Skin of body (tissue), 2 donors: Measurements from ENCODE around the gene RNF126. TPM values are rescaled to one million over a fixed set of nuclear protein-coding genes. Genes with fewer than 3 reads are reported as not detected.
"Not testable (repeated sequence)": the region's sequence is repeated elsewhere in the genome, so short reads cannot be mapped to it uniquely, and the experiment has no call there.

Source experiments
- DNase-seq: peaks from one replicate; lab custom pipeline; 2025; lab: John Stamatoyannopoulos, UW
- total RNA-seq: library from RNA; depleted of rRNA; stranded (reverse); fragments of >200 nt; gene quantifications from one replicate; pipeline ENCODE4 v1.2.3, GENCODE V29; 2014

Gene RNF126
- total RNA-seq, 1 donor from 2014 or later: 17.5 TPM

DNA sequence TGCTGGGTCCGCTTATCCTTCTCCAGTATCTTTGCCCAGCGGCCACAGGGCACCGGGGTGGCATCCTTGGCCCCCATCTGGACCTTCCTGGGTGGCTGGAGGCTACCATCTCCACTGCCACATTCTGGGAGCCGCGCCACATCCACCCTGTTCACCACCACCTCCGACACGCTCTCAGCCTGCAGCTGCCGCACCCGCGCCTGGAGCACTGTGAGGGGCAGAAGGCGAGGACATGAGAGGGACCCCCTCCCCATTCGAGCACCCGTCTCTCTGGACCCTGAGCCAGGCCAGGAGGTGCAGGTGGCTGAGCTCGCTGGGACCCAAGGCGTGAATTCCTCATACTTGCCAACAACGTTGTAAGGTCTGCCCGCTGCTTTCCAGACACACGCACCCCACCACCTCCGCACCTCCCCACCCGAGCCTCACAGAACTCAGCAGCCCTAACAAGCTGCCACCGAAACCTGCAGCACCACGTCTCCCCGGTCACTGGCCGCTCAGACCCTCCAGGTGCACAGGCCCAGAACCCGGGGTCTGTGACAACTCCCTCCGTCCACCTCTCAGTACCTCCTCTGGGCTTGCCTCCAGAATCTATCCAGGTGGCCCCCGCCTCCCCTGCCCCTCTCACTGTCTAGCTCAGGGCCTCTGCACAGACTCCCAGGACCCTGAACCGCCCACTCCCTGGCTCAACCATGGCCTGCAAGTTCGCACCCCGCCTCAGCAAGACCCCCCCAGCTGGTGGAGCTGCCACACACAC is 32.9 kb downstream of the RNF126 start:
- no peak for DNase-seq

DNA sequence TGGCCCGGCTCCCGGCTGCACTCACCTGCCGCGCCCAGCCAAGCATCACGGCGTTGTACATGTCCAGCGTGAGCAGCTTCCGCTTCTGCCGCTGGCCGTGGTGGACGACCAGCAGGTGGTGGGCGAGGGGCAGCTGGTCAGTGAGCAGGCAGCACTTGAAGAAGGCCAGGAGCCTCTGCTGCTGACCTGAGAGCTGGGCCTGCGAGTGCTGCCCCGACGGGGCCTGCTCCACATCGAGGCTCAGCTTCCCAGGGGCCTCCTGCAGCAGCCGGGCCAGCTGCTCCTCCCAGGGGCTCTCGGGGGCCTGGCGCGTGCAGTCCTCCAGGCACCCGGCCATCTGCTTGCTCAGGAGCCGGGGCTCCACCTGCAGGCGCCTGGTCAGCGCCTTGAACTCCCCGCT is 33.5 kb downstream of the RNF126 start:
- not testable (repeated sequence) for DNase-seq

DNA sequence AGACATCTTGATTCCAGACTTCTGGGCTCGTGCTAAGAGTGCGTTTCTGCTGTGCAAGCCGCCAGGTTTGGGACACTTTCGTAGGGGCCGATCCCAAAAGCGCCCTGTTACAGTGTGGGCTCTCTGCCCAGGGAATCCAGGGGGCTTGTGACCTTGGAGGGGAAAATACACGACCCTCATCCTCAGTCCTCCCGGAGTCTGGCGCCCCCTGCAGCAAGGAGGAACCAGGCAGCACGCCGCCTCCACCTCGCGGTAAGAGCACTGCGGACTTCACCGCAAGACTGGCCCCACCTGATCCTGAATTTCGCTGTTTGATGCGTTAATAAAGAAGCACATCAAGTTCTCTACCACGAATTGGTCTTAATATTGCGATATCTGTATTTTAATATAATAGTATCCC is 34.8 kb downstream of the RNF126 start:
- DNase-seq: no peak

DNA sequence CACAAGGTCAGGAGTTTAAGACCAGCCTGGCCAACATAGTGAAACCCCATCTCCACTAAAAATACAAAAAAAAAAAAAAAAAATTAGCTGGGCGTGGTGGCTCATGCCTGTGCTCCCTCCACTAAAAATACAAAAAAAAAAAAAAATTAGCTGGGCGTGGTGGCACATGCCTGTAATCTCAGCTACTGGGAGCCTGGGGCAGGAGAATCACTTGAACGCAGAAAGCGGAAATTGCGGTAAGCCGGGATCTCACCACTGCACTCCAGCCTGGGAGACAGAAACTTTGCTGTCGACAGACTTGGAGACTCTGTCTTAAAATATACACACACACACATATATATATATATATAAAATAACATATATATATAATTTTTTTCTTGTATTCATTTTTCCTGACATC is 36.4 kb downstream of the RNF126 start:
- DNase-seq: not testable (repeated sequence)

DNA sequence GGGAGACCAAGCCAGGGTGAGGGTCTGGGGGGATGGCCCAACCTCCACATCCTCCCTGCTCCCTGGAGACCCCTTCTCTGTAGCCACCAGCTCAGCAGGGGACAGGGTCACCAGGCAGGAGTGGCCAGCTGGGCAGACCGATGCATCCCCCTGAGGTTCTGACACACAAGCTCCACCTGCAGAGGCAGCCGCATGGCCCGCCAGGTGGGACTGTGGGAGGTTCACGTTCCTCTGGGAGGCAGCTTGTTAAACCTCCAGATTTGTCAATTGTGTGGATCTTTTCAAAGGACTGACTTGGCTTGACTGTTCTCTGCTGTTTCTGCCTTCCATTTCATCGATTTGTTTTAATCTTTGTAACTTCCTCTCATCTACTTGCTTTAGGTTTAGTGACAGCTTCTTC is 37.8 kb downstream of the RNF126 start:
- no peak for DNase-seq

DNA sequence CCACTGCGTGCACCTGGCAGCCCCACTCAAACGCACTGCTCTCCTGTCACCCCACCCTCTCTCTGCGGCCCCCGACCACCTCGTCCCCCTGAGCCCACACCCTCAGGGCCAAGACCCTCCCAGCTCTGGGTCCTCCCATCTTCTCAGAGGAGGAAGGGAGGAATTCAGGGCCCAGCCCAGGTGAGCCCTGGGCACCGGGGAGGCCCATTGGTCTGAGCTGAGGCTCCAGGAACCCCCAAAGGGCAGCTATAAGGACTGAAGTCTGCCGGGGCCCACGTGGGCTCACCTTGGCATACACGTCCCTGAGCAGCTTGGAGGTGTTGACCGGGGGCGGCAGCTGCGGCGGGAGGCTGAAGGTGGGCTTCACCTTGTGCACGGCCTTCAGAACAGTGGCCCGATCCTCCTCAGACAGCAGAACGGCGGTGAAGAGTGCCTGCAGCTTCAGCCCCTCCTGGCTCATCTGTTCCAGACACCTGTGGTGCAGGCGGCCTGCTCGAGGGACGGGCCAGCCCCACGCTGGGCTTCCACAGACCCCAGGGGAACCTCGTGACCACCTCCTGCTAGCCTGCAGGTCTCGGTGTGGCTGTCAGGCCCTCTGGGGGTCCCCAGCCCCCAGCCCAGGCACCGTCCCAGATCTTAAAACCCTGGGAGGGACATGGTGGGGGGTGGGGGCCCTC is 38.4 kb downstream of the RNF126 start:
- no peak for DNase-seq

DNA sequence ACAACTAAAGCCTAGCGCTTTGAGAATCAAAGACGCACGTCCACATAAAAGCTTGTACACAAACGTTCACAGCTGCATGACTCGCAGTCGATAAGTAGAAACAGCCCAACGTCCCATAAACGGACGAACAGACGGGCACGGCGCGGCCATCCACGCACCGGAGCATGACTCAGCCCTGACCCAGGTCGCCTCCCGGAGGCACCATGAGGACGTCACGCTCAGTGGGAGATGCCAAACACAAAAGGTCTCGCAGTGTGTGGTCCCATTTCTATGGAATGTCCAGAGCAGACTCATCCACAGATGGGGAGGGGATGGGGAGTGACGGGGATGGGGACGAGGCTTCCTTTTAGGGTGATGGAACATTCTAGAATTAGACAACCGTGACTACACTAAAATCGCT is 39.0 kb downstream of the RNF126 start:
- DNase-seq: no peak

DNA sequence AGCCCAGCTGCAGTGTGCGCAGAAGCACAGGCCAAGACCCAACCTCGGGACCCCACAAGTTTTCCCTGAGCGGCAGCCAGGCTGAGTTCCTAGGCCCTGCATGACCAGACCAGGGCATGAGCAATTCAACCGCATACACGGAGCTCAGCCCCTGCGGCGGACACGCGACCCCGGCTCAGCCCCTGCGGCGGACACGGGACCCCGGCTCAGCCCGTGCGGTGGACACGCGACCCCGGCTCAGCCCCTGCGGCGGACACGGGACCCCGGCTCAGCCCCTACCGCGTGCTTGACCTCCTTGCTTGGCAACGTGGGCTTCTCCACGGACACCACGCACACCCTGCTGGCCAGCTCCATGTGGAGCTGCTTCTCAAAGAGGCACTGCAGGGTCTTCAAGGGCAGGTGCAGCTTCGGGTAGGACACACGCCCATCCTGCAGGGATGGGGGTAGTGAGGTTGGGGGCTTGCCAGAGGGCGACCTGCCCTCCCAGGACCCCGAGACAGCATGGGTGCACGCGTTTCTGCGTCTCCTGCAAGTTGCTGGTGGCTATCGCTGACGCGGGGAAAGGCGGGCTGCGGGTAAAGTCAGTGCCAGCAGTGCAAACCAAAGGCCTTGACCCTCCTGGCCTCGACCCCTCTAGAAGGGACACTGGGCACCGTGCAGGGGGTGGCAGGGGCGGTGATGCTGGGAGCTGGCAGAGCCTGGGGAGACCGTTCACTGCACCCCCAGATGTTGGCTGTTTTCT is 39.7 kb downstream of the RNF126 start:
- no peak for DNase-seq

DNA sequence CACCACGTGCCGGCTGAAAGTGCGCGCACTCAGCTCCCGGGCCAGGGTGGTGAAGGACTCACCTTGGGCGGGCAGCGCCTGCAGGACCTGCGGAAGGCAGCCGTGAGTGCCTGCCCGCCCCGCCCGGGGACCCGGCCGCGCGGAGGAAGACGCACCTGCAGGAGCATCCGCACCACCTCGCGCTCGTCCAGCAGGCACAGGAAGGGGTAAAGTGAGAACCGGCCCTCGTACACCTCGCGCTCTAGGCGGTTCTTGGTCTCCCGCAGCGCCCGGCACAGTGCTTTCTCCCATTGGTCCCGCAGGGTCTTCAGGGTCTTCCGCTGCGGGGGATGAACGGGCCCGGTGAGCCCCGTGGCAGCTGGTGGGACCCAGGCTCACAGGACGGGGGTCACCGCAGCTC is 40.3 kb downstream of the RNF126 start:
- DNase-seq: no peak

DNA sequence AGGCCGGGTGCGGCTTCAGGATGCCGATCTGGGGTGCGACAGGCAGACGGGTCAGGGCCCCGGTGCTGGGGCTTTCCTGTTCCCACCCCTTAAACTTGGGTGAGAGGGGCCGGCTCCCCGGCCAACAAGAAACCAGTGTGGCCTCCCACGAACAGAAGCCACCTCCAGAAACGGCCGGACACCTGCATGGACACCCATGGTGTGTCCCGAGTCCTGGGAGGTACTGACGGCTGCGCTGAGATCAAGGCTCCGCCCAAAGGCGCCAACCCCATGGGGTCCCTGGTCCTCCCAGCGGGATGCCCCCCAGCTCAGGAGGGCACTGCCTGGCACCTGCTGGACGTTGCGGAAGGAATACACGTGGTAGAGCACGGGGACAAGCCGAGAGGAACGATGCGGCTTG is 41.2 kb downstream of the RNF126 start:
- no peak for DNase-seq

DNA sequence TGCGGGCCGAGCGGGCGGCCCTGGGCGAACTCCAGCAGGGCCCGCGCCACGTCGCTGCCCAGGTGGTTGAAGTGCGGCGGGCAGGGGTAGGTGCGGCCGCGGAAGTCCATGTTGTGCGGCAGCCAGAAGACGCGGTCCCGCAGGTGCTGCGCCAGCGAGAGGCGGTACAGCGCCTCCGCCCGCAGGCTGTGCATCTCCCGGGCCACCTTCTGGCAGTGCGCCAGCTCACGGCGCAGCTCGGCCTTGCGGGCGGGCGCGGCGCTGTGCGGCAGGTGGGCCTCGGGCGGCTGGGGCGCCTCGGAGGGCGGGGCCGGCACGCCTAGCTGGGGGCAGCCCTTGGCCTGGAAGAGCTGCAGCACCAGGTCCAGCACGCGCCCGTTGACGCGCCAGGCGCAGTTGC is 41.8 kb downstream of the RNF126 start:
- DNase-seq: not testable (repeated sequence)

DNA sequence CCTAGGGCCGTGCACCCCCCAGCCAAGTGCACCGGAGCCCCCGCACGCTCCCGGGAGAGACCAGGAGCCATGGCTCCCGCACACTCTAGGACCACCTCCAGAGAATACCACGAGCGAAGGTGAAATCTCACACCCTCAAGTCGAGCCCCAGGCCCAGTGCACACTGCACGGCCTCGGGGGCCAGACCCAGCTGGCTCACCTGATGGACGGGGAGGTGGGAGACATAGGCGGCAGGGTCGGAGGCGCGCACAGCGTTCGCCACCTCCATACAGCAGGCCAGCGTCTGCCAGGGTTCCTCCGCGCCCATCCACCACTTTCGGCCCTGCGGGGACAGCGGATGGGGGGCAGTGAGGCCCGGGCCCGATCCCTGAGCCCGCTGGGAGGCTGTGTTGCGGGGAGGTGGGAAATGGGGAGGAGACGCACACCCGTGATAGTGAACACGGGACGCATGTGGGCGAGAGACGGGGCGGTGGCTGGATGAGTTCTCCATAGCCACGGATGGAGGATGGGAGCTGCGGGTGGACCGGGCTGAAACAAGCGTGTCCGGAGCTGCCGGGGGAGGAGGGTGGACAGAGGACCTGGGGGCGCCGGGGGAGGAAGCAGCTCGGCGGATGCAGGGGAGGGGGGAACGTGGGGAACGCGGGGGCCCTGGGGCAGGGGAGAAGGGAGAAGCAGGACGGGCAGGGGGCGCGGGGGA is 42.7 kb downstream of the RNF126 start:
- no peak for DNase-seq

DNA sequence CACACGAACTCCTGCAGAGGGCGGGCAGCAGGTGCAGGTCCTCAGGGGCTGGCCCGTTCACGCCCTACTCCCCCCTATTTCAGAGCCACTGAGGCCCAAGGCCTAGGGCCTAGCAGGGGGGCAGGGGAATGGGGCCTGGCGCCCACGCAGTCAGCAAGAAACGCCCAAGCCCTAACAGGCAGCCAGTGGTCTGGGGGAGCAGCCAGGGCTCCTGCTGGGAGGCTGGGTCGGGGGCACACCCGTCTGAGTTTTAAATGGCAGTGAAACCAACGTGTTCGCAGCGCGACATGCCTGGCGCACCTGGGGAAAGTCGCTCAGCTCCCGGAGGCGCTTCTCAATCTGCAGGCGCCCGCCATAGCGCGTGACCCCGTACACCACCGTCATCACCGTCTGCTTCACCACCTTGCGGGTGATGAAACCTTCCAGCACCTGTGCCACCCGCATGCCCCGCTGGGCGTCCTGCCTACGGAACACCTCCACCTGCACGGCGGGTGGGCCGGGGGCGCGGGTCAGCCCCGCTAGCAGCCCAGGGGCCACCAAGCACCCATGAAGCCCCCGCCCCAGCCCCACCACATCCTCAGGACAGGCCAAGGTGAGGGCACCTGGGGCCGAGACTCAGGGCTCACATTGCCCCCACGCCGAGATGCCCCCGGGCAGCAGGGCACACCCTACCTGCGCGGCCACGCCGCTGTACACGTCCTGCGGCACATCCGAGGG is 43.6 kb downstream of the RNF126 start:
- DNase-seq: no peak

DNA sequence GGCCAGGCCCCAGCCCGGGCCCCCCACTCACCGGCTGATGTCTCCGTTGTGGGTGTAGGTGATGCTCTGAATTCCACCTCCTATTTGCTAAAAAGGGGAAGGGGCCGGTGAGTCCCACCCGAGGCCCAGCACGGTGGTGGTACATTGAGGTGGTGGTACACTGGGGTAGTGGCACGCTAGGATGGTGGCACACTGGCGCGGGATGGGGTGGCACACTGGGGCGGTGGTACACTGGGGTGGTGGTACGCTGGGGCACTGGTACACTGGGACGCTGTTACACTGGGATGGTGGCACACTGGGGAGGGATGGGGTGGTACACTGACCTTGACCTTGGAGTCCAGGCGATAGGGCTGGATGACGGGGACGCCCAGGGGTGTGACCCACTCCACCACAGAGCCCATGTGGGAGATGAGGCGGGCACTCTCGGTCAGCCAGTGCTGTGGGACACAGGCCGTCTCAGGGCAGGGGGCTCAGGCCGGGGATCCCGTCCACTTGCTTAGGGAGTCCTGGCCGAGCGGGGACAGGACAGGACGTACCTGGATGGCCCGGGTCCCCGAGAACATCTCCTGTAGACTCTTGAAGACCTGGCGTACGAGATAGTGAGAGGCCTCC is 44.2 kb downstream of the RNF126 start:
- DNase-seq: no peak

DNA sequence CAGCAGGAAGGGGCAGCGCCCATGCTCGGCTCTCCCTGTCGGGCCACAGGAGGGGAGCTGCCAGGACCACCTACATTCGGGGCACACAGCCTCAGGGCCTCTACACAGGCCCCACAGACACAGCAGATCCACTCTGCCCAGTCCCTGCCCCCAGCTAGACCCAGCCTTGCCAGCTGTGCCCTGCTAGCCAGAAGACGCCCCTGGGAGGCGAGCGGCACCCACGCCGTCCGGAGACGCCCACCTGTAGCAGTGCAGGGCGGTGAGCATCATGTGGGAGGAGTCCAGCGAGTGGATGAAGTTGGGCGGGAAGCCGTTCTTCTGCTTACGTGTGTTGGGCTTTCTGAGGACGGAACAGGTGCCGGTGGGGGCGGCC is 44.8 kb downstream of the RNF126 start:
- no peak for DNase-seq

DNA sequence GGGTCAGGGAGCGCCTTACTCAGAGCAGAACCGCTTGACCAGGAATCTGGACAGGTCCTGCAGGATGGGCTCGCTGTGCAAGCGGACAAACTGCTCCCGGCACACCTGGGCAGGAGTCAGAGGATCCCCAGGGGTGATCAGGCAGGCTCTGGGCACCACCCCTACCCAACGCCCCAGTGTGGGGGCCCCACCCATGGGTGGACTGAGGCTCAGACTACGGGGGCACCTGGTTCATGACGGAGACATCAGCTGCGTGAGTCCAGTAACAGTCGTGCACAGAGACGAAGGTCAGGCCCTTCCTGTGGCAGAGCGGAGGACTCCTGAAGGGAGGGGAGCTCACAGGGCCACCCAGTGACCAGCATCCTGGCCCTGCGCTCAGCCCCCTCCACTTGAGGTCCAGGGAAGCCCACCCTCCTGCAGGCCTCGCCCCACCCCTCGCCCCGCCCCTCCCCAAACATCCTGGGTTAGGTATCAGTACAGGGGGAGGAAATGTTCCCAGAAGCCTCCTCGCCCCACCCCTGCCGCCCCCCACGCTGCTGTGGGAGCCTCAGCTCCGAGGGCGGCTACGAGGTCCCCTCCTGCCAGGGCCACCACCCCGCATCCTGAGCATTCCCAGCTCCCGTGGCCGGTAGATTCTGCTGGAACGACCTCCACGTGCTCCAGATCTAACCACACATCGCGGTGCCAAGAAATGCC is 45.3 kb downstream of the RNF126 start:
- no peak for DNase-seq

DNA sequence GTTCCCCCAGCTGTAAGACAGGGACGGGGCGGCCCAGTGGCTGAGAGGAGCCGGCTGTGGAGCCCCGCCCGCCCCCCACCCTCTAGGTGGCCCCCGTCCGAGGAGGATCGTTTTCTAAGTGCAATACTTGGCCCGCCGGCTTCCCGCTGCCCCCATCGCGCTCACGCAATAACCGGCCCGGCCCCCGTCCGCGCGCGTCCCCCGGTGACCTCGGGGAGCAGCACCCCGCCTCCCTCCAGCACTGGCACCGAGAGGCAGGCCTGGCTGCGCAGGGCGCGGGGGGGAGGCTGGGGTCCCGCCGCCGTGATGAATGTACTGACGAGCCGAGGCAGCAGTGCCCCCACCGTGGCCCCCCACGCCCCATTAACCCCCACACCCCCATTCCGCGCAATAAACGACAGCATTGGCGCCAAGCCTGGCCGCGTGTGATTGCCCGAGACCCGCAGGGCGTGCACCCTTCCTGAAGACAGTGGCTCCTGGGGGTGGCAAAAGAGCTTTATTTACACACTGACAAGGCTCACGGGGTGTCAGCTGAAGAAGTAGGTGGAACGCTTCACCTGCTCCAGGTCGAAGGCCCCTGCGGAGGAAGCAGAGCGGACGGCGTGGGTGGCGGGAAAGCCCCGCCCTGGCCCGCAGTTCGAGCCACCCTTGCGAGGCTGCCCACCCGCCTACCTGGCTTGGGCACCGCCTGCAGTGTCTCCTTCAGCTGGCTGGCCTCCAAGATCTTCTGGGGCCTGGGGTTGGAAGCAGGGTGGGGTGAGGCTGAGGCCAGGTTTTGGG is 46.1 kb downstream of the RNF126 start:
- no peak for DNase-seq

DNA sequence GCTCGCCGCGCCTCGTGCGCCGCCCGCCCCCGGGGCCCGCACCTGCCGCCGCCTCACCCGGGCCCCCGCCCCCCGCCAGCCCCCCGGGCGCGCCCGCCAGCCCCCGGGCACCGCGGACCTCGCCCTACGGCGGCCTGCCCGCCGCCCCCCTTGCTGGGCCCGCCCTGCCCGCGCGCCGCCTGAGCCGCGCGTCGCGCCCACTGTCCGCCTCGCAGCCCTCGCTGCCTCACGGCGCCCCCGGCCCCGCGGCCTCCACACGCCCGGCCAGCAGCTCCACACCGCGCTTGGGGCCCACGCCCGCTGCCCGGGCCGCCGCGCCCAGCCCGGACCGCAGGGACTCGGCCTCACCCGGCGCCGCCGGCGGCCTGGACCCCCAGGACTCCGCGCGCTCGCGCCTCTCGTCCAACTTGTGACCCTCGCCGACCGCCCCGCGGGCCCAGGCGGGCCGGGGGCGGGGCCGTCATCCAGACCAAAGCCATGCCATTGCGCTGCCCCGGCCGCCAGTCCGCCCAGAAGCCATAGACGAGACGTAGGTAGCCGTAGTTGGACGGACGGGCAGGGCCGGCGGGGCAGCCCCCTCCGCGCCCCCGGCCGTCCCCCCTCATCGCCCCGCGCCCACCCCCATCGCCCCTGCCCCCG is 46.8 kb downstream of the RNF126 start:
- no peak for DNase-seq

DNA sequence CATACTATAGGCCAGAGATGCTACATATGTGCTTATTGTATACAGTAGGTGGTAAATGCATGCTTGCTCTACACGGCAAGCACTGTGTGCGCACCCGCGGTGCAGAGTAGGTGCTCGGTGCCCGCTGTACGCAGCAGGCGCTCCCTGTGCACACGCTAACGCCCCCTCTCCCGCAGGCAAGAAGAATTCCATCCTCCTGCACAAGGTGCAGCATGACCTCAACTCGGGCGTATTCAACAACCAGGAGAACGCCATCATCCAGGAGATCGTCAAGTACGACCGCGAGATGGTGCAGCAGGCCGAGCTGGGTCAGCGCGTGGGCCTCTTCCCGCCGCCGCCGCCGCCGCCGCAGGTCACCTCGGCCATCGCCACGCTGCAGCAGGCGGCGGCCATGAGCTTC is 47.4 kb downstream of the RNF126 start:
- no peak for DNase-seq
